ENCODE results near the gene GLDN. TPM values are rescaled to one million over a fixed set of nuclear protein-coding genes. Genes with fewer than 3 reads are reported as not detected.

GLDN gene
- total RNA-seq, 1 donor from 2014 or later = 10.8 TPM

DNA sequence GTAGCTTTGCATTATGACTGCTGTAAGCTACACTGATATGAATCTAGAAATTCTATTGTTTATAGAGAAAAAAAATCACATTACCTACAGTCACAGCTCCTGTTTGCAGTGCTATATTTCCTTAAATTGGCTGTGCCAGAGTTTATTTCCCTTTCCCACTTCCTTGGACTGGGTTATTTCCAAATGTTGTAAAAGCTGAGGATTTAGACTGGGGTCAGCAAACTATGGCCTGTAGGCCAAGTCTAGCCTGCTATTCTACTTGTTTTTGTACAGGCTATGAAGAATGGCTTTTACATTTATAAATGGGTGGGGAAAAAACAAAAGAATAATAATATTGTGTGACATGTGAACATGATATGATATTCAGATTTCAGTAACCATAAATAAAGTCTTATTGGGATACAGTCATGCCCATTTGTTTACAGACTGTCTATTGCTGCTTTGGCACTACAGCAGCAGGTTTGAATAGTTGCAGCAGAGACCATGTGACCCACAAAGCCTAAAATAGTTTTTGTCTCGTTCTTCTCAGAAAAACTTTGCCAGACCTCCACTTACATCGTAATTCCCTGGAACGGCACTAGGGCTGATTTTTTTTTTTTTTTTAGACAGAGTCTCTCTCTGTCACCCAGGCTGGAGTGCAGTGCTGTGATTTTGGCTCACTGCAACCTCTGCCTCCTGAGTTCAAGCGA, 7.8 kb downstream of the GLDN start:
- ATAC-seq = peak; percentile 88
- no peak for DNase-seq
- intact Hi-C loops (cut with micrococcal nuclease) = no loop called here

DNA sequence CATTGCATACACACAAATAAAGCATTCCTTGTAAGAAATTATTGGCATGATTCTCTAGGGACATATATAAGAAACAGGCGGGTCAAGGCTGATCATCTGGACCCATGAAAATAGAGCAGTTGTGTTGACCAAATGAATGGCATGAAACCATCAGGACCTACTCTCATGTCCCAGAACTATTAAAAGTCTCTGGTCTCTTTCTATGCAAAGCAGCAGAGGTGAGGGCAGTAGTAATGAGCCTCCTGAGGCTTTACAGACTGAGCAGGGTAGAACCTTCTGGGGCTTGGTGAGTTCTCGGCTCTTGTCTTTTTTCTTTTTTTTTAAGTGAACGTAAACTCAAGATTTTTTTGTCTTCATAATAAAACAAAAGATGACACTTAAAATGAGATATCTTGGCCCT, 9.3 kb downstream of the GLDN start:
- DNase-seq = no peak
- intact Hi-C loops (cut with micrococcal nuclease) = no loop called here
- ATAC-seq = no peak

DNA sequence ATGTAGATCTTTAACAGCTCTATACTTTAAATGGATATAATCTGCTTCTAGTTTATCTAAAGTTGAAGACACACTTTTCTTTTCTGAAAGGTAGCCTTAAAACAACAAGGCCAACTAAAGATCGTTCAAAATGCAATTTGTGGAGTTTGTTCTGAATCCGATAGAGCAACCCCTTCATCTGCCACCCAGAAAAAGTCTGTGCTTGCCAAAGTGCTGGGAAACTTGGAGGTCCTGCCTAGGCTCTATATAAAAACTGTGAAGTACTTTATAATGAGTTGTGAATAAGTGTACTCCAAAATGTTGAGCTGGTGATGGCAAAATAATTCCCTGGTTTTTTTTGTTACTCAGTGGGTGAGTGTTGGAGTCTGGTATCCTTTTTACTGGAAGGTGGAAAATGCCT, 12.5 kb downstream of the GLDN start:
- DNase-seq = no peak
- ATAC-seq = no peak
- intact Hi-C loops (cut with micrococcal nuclease) = no loop called here

DNA sequence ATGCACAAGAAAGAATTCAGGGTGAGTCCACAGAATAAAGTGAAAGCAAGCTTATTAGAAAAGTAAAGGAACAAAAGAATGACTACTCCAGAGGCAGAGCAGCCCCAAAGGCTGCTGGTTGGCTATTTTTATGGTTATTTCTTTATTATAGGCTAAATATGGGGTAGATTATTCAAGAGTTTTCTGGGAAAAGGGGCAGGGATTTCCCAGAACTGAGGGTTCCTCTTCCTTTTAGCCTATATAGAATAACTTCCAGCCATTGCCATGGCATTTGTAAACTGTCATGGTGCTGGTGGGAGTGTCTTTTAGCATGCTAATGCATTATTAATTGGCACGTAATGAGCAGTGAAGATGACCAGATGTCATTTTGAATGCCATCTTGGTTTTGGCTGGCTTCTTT, 13.6 kb downstream of the GLDN start:
- no peak for ATAC-seq
- intact Hi-C loops (cut with micrococcal nuclease) = no loop called here

DNA sequence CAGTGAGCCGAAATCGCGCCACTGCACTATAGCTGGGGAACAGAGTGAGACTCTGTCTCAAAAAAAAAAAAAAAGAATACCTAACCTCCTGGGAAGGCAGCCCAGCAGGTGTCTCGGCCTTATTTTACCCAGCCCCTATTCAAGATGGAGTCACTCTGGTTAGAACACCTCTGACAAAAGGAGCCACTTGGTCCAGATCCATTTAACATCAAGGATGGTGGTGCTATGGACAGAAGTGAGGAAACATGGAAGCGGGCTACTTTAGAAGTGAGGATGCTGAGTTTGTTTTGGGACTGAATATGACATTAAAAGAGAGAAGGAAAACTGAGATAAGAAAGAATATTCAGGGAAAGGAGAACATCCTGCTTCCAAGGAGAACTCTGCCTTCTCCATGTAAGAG, 14.7 kb downstream of the GLDN start:
- intact Hi-C loops (cut with micrococcal nuclease) = no loop called here
- ATAC-seq = no peak
- DNase-seq = no peak

More for the DNA sequence above, 13.6 kb downstream of the GLDN start:
- no peak for DNase-seq

DNA sequence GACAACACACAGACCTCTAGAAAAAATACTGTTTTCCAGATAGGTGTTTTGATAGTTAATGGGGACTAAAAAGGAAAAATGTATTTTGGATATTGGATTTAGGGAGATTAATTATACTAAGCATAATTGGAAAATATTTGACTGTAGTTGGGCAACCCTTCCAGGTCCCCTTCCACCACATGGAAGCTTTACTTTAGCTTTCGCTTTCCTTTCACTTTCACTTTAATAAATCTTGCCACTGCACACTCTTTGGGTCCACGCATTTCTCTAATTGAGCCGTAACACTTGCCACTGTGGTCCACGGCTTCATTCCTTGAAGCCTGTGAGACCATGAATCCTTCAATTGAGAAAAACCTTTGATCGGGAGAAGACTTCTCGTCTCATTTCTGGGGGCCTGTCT, 15.5 kb downstream of the GLDN start:
- ATAC-seq (no peak), DNase-seq (no peak)
- intact Hi-C loops (cut with micrococcal nuclease) = no loop called here

DNA sequence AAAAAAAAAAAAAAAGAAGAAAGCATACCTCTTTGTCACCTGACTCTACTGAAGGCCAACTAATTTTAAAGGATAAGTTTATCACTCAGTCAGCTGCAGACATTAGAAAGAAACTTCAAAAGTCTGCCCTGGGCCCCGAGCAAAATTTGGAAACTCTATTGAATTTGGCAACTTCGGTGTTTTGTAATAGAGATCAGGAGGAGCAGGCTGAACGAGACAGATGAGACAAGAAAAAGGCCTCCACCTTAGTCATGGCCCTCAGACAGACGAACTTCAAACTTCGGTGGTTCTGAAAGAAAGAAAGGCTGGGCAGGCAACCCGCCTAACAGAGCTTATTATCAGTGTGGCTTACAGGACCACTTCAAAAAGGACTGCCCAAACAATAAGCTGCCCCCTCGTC, 18.5 kb downstream of the GLDN start:
- intact Hi-C loops (cut with micrococcal nuclease) = no loop called here
- DNase-seq = no peak
- ATAC-seq = no peak

DNA sequence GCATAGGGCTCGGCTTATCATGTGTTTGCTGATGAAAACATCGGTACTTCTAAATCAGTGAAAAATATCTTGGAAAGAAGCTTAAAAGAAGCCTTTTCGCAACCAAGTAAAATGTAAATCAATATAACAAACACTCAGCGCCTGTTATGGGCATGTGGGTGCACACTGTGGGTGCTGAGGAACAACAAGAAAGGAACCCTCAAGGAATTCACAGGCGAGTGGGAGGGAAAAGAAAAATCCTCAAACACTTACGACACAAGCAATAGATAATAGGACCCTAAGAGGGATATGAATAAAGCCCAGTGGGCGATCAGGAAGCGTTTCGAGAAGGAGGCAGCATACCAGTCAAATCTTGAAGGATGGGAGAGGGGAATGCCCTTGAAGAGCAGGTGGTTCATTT, 21.9 kb downstream of the GLDN start:
- ATAC-seq (no peak), DNase-seq (no peak)
- intact Hi-C loops (cut with micrococcal nuclease) = no loop called here

DNA sequence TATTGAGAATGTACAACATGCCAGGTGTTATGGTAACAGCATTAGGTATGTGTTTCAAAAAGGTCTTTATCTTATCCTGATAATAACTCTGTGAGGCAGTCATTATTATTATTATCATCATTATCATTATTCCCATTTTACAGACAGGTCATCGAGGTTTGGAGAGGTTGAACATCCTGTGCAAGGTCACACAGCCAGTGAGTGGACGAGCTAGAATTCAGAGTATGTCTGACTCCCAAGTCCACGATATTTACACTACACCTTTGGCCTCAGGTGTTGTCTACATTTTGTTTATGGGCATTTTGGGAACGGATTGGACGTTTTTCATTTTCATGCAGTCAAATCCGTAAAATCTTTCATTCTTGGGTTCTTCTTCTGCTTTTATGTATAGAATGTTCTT, 24.0 kb downstream of the GLDN start:
- intact Hi-C loops (cut with micrococcal nuclease) = no loop called here
- DNase-seq (no peak), ATAC-seq (no peak)

DNA sequence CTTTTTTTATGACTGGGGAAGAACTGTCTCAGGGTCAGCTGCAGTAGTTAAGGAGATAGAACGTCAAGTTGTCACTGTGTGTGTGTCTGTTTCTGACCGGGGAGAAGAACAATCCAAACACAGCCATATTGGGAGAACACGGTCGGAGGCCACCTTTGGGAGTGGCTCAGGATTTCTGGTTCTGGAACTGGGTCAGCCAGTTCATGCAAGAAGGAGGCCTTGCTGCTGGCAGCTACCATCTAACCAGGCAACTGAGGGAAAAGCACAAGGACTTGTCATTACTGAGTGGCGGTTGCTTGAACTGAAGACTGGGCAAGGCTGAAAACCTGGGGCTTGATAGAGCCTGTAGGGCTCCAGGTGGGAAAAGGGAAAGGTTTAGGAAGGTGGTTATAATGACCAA, 24.6 kb downstream of the GLDN start:
- DNase-seq (no peak), ATAC-seq (no peak)
- intact Hi-C loops (cut with micrococcal nuclease) = no loop called here

DNA sequence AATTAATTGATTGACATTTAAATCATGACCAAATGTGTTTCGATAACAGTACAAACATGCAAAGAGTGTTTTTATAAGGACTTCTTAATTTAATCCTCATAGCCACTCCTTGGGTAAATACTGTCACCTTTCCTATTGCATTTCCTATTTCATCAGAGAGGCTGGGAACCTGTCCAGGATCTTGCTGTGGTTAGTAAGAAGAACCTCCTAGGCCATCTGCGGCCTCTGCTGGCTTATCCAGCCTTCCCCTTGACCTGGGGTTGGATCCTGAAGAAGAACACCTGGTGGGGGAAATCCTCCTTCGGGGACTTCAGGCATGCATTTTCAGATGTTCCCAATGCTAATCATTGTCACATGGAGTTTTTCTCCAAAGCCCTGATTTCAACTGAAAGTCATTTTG, 25.5 kb downstream of the GLDN start:
- intact Hi-C loops (cut with micrococcal nuclease) = no loop called here
- DNase-seq (no peak), ATAC-seq (peak; percentile 81)

DNA sequence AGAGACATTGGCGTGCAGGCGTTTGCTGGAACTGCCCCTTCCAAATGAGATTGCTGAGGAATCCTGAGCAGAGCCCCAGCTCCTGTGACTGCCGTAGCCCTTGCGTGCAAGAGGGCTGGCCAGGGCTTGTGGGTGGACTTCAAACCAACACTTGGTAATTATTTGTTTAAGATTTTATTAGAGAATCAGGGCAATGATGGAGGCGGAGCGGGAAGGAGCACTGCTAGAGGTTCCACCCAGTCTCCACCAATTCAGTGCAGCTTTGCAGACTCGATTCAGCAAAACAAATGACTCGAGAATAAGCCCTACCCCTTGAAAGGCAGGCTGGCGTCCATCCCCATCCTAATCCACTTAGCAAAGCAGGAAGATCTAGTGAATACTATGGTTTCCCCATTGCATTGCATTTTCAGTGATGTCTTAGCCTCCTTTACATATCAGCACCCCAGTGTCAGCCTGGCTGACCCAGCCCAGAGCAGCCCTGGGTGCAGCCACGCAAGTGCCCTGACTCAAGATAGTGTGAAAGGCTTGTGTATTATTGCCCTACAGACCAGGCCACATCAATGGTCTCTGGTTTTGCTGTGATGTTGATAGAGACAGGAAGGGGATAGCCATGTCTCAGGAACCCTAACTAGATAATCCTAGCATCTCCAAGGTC, 26.0 kb downstream of the GLDN start:
- peak; percentile 67 for ATAC-seq
- DNase-seq = no peak
- intact Hi-C loops (cut with micrococcal nuclease) = no loop called here

DNA sequence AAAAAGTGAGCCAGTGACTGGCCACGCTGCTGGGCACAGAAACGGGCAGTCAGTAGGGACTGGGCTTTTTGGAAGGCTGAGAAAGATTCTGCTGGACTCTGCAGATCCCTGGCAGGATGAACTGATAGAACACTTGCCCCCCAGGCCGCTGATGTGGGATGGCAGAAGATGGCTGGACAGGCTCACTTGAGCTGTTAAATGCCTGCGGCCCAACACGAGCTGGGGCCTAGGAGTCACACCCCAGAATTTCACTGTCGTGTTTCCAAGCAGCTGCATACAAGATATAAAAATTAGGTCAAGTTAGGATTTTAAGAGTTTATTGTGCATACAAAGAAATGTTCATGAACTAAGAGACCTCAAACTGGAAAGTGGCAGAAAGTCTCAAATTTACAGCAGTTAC, 26.9 kb downstream of the GLDN start:
- intact Hi-C loops (cut with micrococcal nuclease) = no loop called here
- ATAC-seq (peak; percentile 54), DNase-seq (no peak)

DNA sequence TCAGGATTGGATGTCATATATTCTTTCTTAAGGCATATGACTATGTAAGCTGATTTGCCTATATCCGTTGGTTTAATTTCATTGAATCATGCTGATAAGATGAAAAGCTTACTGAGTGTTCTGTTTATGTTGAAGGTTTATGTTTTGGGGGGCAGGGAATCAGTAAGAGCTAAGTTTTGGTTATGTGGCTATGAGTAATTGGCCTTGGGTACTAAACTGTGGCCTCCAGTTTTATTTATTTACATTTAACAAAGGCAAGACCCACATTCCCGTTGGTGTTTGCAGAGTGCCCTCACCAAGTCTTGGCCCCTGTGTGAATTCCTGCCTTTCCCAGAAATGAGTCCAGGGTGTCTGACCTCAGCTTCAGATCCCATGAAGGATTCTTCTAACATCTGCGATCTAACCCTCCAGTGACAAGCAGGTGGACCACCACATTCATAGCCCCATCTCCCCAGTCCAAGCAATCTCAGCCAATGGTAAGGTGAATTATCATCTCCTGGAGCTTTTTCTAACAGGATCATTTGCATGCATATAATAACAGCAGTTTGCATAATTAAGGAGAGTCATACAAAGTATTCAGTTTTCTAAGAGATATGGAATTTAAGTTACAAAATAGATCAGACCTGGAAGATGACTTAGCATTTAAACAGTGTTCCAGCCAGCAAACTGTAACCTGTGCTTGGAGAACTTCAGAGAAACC, 27.4 kb downstream of the GLDN start:
- ATAC-seq (no peak), DNase-seq (no peak)
- intact Hi-C loops (cut with micrococcal nuclease) = no loop called here

DNA sequence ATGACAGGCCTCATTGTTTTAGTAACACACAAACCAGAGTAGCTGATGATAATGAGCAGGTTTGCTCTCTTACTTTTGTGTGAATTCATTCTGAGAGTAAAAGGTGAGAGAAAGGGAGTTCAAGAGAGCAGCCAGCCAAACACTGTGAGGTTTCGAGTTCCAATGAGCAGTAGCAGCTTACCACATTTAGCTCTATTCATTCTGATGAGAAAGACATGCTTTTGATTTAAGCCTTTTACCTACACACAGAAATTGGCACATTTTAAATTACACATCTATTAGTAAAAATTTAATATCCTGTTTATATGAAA, 28.0 kb downstream of the GLDN start:
- intact Hi-C loops (cut with micrococcal nuclease) = no loop called here
- no peak for ATAC-seq

DNA sequence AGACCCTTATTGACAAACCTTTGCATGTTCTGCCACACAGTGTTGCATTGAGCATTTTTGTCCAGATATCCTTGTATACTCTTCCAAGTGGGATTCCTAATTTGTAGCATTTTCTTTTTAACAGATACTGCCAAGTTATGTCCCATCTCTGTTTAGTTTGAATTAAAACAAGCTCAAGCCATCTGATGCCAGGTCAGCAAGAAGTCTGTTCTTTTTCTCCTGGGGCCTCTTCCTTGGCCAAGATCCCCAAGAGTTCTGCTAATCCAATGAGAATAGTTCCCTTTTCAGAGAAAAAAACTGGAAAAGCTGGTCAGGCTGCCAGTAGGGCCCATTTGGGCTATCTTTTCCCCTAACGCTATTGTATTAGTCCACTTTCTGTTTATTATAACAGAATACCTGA, 29.8 kb downstream of the GLDN start:
- ATAC-seq (no peak), DNase-seq (no peak)
- intact Hi-C loops (cut with micrococcal nuclease) = no loop called here

More for the DNA sequence above, 28.0 kb downstream of the GLDN start:
- no peak for DNase-seq

DNA sequence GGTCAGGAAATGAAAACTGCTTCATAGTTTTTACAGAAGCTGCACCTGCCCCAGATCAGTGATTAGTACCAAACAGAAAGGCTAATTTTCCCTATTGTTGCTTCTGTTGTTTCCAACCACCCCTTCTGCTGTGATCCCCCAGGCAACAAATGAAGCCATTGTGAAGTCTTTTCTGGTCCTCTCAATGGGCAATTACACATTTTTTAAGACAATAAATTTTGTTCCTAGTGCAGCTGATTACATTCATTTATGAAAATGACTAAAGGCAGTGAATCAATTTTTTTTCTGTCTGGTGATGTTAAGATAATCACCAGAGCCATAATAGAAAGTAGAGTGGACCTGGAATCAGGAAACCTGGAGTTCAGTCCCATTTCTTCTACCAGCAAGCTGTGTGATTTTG, 32.7 kb downstream of the GLDN start:
- no peak for ATAC-seq
- DNase-seq = no peak
- intact Hi-C loops (cut with micrococcal nuclease) = no loop called here

DNA sequence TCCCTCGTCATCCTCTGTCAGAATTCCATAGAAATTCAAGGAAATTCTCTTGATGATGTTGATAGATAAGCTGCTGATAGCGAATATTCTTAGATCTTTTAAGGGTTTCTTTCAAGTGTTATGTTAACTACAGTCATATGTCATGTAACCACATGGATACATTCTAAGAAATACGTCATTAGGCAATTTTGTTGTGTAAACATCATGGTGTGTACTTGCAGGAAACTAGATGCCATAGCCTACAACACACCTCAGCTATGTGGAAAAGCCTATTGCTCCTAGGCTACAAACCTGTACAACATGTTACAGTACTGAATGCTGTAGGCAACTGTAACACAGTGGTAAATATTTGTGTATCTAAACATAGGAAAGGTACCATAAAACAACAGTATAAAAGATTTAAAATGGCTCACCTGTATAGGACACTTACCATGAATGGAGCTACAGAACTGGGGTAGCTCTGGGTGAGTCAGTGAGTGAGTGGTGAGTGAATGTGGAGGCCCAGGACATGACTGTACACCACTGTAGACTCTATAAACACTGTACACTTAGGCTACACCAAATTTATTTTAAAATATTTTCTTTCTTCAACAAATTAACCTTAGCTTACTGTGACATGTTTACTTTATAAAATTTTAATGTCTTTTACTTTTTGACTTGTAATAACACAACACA, 34.6 kb downstream of the GLDN start:
- DNase-seq (no peak), ATAC-seq (no peak)
- intact Hi-C loops (cut with micrococcal nuclease) = no loop called here

DNA sequence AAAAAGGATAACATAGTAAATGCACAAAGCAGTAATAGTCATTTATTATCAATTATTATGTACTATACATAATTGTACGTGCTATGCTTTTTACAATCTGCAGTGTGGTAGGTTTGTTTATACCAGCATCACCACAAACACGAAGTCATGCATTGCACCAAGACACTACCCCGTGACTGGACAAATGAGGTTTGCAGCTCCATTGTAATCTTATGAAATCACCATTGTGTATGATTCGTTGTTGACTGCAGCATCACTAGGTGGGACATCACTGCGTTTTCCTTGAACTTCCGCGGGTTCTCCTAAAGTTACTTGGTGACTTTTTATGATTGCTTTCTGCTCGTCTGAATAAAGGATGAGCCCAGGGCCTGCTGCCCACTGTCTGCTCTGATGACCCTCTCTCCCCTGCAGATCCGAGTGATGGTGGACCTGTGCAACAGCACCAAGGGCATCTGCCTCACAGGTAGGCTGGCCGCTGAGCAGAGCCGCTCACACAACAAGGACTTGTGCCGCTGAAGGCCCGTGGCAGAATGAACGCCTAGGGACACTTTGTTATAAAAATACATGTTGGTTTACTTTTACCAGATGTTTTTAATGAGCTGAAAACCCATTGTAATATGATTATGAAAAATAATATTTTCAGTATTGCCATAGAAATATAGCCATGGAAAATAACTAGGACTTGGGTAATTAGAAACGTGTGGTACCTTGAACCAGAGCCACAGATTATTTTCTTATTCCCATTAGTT, 35.8 kb downstream of the GLDN start:
- DNase-seq (no peak), ATAC-seq (no peak)
- intact Hi-C loops (cut with micrococcal nuclease) = no loop called here

DNA sequence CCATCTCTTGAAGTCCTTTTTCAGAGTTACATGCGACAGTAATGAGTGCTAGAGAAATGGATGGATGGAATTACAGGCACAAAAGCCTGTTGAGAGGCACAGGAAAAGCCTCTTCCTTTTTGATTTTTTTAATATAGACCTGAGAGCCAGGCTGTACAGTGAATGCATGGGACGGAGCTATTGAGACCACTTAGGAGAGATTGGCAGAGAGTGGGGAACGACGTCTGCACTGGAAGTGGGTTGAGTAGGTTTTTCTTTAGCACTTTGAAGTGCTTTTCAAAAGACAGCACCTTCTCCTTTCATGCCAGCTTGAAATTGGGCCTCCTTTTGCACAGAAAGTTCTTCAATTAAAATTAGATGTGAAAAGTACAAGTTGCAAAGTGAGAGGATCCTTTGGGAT, 37.0 kb downstream of the GLDN start:
- intact Hi-C loops (cut with micrococcal nuclease) = no loop called here
- no peak for DNase-seq
- no peak for ATAC-seq
